HG03469 (cell line): ENCODE results near the gene LDLRAD3.
"Not testable (repeated sequence)": the region's sequence is repeated elsewhere in the genome, so short reads cannot be mapped to it uniquely, and the experiment has no call there.

Experiments
- ATAC-seq: cut with Tn5 transposase; IDR thresholded peaks from one replicate; pipeline ENCODE4 v1.9.1; 2021; ENCODE audit warnings: mild to moderate bottlenecking, moderate library complexity, moderate number of reproducible peaks; ENCODE audit not compliant: unreplicated experiment

Gene LDLRAD3

GRCh38 chr11:35943713-35944502 is at the start of gene LDLRAD3:
Gene LDLRAD3 (plus strand): TSS chr11:35944062. CDS start chr11:35944099, 37 bp downstream.
- peak; percentile 50 for ATAC-seq

GRCh38 chr11:35897019-35897418 is 46.8 kb upstream of the LDLRAD3 start:
- ATAC-seq: no peak

GRCh38 chr11:35902961-35903360 is 40.9 kb upstream of the LDLRAD3 start:
- no peak for ATAC-seq

GRCh38 chr11:35905646-35906276 is 38.1 kb upstream of the LDLRAD3 start:
- no peak for ATAC-seq

- ATAC-seq: no peak
Observed at GRCh38 chr11:35906277-35906661, 37.6 kb upstream of the LDLRAD3 start.

- ATAC-seq: no peak
Observed at GRCh38 chr11:35906681-35907080, 37.2 kb upstream of the LDLRAD3 start.

GRCh38 chr11:35907648-35908431 is 36.0 kb upstream of the LDLRAD3 start:
- peak; percentile 88 for ATAC-seq

GRCh38 chr11:35908432-35908771 is 35.5 kb upstream of the LDLRAD3 start:
- not testable (repeated sequence) for ATAC-seq

- ATAC-seq: no peak
Observed at GRCh38 chr11:35909511-35910265, 34.2 kb upstream of the LDLRAD3 start.

- ATAC-seq: no peak
Observed at GRCh38 chr11:35911013-35911412, 32.8 kb upstream of the LDLRAD3 start.

- no peak for ATAC-seq
Observed at GRCh38 chr11:35911616-35912165, 32.2 kb upstream of the LDLRAD3 start.

- not testable (repeated sequence) for ATAC-seq
Observed at GRCh38 chr11:35912436-35912835, 31.4 kb upstream of the LDLRAD3 start.

GRCh38 chr11:35912883-35913624 is 30.8 kb upstream of the LDLRAD3 start:
- ATAC-seq: peak; percentile 25

GRCh38 chr11:35914816-35915215 is 29.0 kb upstream of the LDLRAD3 start:
- ATAC-seq: no peak

- no peak for ATAC-seq
Observed at GRCh38 chr11:35916270-35916669, 27.6 kb upstream of the LDLRAD3 start.

GRCh38 chr11:35917676-35918075 is 26.2 kb upstream of the LDLRAD3 start:
- peak; percentile 38 for ATAC-seq

- no peak for ATAC-seq
Observed at GRCh38 chr11:35918716-35919115, 25.1 kb upstream of the LDLRAD3 start.

- no peak for ATAC-seq
Observed at GRCh38 chr11:35919244-35919643, 24.6 kb upstream of the LDLRAD3 start.

- ATAC-seq: no peak
Observed at GRCh38 chr11:35923452-35923851, 20.4 kb upstream of the LDLRAD3 start.

GRCh38 chr11:35924811-35925210 is 19.1 kb upstream of the LDLRAD3 start:
- no peak for ATAC-seq
